Activated CD8-positive, alpha-beta memory T cell treated with anti-CD3 and anti-CD28 coated beads, Interleukin-2, amount 50 U/mL, for 24 hours (primary cell): ENCODE results near the gene SPARC.
"Not testable (repeated sequence)": the region's sequence is repeated elsewhere in the genome, so short reads cannot be mapped to it uniquely, and the experiment has no call there.

Experiments used
- DNase-seq: peaks from one replicate; pipeline ENCODE4 v3.0.0-alpha.2; 2020; ENCODE audit errors: extremely low read depth

Gene SPARC

DNA sequence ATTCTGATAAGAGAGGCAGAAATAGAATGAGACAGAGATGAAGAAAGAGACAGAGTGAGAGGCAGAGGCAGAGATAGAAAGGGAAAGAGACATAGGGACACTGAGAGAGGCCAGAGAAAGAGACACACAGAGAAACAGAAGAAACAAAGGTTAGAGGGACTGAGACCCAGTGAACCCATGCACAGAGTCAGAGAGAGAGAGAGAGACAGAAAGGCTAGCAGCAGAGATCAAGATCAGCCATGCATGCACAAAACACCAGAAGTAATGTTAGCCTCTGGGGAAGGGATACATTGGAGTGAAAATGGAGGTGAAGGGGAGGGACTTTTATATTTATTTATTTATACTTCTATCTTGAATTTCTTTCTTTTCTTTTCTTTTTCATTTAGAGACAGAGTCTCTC, 14.1 kb upstream of the SPARC start:
- DNase-seq: no peak

DNA sequence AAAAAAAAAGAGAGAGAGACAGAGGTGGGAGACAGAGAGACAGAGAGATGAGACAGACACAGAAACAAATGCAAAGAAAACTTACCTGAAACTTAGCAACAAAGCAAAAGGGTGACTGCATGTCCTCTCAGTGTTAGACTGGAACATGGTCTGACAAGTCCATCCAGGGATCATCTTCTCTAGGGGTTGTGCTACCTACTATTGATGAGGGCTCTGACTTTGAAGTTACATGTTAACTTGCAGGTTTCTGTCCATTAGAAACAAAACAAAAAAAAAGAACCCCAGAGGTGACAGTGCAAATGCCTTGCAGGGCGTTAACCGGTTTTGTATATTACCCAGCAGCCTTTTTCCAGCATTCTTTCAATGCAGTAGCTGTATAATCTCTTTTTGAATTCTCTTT, 13.6 kb upstream of the SPARC start:
- no peak for DNase-seq

DNA sequence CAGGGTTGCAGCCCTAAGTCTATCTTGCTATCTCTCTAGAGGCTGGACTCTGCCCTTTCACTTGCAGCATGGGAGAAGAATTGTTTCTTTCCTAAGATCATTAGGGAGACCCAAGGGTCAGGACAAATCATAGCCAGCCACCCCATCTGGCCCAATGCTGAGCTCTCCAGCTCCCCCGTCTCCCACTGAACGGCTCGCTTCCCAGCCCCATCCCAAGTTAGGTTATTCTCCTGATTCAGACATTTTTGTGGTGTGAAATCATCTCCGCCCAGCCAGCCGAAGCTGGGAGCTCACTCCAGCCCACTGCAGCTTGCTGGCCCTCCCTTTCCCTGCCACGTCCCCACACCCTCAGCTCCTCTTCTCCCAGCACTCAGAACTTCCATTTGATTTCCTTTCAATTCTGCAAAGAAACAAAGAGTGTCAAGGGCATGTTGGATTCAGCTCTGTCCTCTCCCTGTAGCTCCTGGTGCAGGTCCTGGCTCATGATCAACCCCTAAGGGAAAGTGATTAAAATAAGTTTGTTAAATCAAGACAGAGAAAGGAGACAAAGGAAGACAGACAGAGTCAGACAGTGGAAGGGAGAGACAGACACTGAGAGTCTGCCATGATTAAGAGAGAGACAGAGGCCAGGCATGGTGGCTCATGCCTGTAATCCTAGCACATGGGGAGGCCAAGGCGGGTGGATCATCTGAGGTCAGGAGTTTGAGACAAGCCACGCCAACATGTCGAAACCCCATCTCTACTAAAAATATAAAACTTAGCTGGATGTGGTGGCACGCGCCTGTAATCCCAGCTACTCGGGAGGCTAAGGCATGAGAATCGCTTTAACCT, 12.6 kb upstream of the SPARC start:
- no peak for DNase-seq

DNA sequence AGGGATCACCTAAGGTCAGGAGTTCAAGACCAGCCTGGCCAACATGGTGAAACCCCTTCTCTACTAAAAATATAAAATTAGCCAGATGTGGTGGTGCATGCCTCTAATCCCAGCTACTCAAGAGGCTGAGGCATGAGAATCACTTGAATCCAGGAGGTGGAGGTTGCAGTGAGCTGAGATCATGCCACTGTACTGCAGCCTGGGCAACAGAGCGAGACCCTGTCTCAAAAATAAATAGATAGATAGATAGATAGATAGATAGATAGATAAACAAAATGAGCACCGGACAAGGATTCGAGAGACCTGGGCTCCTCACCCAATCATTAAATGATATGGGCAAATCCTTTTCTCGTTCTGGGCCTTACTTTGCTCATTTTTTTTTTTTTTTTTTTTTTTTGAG, 11.4 kb upstream of the SPARC start:
- not testable (repeated sequence) for DNase-seq

DNA sequence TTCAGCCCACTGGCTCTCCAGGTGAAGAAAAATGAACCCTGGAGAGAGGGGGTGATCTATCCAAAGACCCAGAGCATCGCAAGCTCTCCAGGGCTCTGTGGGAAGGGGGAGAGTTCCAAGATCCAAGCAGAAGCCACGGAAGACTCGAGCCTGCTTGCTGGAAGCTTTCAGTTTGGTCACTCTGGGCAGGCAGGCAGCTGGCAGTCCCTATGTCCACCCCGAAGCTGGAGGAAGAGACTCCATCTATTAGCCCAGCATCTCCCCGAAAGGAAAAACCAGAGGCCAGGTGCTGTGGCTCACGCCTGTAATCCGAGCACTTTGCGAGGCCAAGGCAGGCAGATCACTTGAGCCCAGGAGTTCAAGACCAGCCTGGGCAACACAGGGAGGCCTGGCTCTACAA, 10.7 kb upstream of the SPARC start:
- no peak for DNase-seq

DNA sequence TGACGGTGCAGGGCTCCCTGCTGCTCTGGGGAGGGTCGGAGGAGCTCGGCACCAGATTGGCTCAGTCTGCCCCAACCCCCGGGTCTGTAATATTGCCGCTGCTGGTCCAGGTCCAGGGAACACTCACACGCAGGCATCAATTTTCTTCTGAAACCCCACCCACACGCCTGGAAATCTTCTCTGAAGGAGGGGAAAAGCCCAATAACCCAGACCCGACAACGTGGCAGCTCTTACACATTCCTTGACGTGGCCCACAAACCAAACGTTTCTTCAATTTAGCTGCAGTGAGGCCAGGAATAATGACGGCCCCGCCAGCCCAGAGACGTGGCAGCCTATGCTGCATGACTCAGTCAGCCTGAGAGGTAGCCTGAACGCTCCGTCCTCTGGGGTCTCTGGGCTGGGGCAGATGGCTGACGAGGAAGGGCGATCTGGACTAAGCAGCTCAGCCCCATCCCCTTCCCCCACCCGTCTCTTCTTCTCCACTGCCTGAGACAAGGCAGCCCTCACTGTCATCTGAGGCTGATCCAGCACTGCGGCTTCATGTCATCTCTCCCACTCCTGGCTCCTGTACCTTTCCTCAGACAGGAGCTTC, 9.9 kb upstream of the SPARC start:
- DNase-seq: no peak

DNA sequence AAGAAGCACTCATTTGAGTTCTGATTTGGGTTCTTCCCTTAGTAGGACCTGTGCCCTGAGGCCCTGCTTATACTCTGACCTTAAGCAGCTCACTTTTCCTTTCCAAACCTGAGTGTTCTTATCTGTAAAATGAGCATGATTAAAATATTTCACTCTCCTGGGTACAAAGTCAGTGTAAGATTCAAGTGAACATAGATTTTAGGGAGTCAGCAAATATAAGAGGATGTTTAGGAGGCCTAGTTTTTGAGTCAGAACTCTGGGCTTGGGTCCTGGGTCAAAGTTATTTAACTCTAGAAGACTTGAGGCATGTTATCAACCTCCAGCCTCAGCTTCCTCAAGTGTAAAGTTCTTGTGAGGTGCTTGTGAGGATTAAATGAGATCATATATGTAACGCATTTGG, 8.7 kb upstream of the SPARC start:
- no peak for DNase-seq

DNA sequence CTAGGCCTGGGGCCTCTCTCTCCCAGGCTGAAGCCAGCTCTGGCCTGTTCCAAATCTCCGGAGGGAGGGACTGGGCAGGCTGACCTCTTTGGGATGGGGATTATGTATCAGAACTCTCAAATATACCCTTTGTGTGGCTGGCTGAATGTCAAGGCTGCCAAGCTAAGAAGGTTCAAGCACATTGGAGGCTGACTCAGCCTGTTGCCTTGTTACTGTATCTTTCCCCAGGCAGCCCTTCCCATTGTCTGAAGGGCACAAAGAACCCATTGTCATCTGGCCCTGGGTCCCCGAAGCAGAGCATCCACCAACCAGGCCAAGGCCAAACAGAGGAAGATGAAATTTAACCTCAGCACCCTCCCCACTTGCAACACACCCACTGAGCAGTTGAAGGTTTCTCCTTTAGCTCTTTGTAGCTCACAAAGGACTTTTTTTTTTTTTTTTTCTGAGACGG, 7.3 kb upstream of the SPARC start:
- no peak for DNase-seq

DNA sequence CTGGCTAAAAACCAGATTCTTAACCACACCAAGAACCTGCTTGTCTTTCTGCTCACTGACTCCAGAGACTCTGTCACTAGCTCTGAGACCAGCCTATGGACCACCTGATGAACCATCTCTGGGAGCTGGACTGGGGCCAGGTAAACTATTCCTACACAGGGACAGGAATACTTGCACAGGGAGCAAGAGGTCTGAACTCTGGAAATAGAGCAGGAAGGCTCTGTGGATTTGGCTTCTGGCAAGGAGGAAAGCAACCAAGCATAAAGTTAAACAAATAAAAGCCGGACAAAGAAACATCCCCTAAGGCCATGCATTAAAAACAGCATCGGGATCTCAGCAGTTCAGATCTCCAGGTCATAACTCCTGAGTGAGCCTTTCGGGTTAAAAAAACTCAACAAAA, 5.6 kb upstream of the SPARC start:
- DNase-seq: no peak

DNA sequence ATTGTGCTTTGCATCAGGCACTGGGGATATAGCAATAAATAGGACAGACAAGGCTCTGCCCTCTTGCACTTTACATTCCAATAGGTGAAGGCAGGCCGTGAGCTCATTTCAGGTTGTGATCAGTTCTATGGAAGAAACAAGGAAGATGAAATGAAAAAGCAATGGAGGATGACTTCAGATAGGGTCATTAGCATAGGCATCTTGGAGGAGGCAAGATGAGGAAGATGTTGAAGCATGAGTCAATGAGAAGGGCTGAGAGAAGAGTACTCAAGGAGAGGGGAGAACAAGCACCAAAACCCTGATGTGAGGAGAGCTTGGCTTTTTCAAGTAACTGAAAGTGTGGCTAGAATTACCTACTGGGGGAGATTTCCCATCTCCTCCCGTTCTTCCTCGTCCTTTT, 5.0 kb upstream of the SPARC start:
- no peak for DNase-seq

DNA sequence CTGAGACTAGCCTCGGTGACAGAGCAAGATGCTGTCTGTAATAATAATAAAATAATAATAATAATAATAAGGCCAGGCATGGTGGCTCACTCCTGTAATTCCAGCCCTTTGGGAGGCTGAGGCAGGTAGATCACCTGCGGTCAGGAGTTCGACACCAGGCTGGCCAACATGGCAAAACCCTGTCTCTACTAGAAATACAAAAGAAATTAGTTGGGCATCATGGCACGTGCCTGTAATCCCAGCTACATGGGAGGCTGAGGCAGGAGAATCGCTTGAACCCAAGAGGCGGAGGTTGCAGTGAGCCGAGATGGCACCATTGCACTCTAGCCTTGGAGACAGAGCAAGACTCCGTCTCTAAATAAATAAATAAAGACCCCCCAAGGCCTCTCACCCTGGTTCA, 2.9 kb upstream of the SPARC start:
- DNase-seq: not testable (repeated sequence)

DNA sequence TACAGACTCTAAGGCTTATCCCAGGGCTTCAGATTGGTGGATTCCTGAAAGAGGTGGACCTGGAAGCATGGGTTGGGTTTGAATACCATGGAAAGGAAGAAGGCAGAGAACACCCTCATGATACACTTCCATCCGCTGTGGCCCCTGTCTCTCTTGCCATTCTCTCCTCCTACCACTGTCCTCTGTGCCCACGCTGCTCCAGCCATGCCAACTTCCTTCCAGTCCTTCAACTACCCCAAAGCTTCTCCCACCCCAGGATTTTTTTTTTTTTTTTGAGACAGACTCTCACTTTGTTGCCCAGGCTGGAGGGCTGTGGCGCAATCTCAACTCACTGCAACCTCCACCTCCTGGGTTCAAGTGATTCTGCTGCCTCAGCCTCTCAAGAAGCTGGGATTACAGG, 1.7 kb upstream of the SPARC start:
- DNase-seq: no peak

DNA sequence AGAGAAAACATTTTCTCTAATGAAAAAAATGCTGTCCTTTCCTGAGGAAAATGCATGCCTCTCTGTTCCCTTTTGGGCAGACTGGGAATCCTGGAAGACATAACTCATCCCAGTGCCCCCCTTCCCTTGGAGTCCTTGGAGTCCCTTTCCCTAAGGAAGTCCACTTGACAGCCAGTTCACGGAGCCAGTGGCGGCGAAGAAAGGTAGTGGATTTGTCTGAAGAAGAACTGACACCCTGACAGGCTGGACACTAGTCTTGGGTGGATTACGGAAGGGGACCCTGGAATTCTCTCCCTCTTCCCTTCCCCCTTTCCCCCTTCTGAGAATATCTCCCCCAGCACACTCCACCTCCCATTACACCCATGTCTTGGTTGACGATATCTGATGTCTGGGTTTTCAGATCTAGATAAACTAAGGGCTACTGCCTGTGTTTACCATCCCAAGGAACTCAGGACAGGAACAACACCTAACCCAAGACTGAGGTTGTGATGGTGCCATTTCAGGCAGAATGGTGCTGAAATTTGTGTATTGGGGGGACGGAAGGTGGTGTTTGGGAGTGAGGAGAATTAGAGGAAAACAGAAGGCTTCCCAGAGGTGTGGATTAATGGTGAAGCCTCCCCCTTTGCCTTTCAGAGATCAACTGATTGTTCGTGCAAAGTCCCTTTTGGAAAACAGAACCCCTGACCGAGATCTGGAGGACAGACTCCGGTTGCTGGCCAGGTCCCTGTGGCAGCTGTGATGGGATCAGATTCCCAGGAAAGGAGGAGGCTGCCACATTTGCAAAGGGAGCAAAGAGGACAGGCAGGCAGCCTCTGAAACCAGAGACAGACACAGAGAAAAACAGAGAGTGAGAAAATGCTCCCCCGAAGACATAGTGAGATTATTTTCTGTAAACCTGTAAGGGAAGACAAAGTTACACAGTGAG, 704 bp downstream of the SPARC start:
- no peak for DNase-seq

DNA sequence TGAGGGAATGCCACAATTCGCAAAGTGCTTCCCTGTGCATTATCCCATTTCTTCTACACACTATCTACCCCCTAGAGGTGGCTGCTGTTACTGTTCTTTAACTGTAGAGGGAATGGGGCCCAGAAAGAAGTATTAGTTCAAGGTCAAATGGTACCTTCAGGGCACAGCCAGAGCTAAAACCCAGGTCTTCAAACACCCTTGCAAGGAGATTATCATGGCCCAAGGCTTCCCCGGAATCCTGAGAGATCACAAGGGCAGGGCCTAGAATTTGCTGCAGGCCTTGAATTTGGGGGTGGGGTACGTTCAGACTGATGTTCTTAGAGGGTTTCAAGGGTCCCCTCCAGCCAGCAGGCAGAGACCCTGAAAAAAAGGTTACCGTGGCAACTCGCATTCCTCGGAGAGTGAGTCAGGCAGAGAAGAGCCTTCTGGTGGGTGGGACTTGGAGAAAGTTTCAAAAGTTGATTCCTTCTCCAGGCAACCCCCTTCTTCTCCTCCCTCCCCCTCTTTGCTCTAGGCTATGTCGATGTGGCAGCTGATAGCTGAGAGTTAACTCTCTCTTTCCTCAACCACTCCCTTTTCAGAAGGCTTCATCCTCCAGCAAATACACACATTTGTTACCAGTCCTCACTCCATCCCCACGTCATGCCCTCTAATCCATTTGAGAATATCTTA, 1.9 kb downstream of the SPARC start:
- no peak for DNase-seq

DNA sequence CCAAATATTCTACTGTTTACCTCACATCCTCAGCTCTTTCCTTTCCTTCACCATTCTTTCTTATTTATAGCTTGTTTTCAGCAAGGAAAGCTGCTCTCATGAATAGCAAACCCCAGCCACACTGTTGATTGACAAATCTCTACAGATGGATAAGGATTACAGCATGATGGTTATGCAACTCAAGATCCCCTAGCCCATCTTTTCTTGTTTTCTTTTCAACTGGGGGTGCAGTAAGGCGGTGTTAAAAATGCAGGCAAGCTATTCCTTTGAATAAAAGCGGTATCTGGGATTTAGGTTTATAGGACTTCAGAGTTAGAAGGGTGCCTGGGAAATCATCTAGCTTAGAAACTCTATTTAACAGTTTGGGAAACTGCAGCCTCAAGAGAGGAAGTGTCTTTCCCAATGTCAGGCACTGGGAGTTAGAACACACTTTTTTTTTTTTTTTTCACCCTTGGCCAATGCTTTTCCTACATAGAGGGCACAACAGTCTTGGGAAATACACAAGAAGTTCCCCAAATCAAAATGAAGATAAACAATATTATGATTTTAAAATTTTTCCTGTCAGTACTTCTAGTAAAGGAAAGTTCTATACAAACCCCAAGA, 2.6 kb downstream of the SPARC start:
- no peak for DNase-seq

DNA sequence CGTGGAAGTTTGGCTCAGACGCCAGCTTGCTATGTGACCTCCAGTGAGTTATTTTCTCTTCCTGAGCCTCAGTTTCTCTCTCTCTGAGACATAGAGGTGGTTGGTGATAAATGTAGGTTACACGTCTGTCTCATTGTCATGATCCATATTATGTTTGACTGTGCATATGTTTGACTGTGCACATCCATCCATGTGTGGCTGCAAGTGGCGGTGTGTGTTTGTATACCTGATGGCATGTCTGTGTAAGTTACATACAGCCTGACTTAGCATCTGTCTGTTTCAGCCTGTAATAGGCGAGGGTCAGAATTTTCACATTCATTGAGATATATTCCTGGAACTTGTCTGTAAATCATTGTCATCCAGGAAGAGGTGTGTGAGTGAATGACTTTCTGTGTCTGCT, 3.3 kb downstream of the SPARC start:
- DNase-seq: no peak

DNA sequence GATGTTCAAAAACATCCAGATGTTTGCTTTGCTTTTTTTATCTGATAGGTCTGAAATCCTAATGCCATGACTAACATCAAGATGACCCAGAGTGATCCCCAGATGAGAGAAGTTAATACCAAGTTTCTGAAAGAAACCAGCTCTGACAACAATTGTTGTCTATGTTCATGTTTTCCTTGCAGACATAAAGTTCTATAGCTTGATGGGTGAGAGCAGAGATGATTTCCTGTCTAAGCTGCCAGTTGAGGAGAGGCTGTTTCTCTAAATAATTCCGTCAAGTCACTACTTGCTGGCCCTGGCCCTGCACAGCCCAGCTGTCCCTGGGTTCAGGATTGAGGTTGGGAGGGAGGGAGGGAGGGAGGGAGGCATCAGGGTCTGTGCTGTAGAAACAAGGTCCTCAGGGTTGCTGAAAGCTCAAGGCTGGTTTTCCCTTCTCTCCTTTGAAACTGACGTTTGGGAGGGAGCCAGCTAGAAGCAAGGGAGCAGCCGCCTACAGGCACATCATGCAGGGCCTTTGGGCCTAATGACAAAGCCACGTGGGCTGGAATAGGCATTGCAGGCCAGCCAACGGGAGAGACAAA, 3.9 kb downstream of the SPARC start:
- DNase-seq: no peak

DNA sequence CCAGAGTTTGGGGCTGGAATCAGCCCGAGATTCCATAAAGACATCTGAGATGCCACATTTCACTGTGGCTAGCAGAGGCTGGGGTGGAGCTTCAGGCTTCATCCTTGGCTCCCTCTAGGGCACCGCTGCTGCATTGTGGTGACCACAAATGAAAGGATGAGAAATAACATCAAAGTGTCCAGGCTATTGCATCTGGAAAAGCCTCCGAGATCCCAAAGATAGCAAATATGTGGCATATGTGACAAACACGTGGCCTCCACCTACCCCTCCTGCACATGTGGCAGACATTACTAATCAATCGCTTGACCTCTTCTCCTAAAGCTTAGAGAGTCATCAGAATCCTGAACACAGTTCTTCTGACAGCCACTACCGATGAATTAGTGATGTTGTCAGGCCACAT, 4.5 kb downstream of the SPARC start:
- no peak for DNase-seq

DNA sequence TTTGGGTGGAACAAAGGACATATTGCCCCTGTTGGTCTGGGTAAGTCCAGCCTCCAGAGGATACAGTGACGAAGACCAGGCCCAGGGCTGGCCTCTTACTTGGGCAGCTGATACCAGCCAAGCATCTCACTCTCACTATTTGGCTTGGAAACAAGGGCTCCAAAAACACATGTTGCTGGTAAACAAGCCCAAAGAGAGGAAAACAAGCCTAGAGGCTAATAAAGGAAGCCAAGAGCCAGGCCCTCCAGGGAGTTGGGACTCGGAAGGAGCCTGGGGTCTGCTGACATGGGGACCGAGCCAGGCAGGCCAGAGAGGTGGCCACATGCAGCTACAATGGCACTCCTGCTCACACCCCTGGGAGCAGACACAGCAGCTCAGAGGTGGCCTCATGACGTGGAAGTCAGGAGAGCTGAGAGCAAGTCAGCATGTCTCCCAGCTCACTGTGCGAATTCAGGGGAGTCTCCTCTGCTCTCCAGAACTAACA, 5.7 kb downstream of the SPARC start:
- no peak for DNase-seq

DNA sequence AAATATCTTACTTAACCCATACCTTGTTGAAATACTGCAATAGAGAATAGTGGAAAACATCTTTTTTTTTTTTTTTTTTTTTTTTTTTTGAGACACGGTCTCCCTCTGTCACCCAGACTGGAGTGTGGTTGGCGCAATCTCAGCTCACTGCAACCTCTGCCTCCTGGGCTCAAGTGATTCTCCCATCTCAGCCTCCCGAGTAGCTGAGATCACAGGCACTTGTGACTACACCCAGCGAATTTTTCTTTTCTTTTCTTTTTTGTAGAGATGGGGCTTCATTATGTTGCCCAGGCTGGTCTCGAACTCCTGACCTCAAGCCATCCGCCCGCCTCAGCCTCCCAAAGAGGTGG, 6.6 kb downstream of the SPARC start:
- not testable (repeated sequence) for DNase-seq
